ENCODE data around the gene KIF2A.

The KIF2A gene

GRCh38 chr5:62271870-62272269 is 34.1 kb upstream of the KIF2A start:
- intact Hi-C loops (cut with DNase I; ENCODE audit: low total_unique reads): no loop called here
- Histone ChIP-seq H3K27me3 (no peaks in the 10 kb centered on the region), H3K9me3 (no peaks in the 10 kb centered on the region), H3K36me3 (no peaks in the 10 kb centered on the region), H3K4me1 (no peaks in the 10 kb centered on the region), H3K27ac (no peak overlapping the region), H3K4me3 (no peak overlapping the region)
- no peak for TF ChIP-seq CTCF (IDR thresholded peaks at IDR 0.05)
- DNase-seq: no peak

- Histone ChIP-seq H3K36me3 (no peaks in the 10 kb centered on the region), H3K27me3 (no peaks in the 10 kb centered on the region), H3K4me3 (no peak overlapping the region), H3K27ac (no peak overlapping the region), H3K4me1 (no peaks in the 10 kb centered on the region), H3K9me3 (no peaks in the 10 kb centered on the region)
- TF ChIP-seq CTCF (IDR thresholded peaks at IDR 0.05): no peak
- no peak for DNase-seq
- intact Hi-C loops (cut with DNase I; ENCODE audit: low total_unique reads): no loop called here
These were observed 32.3 kb upstream of the KIF2A start for GRCh38 chr5:62273687-62274086.

GRCh38 chr5:62275581-62275980 is 30.4 kb upstream of the KIF2A start:
- intact Hi-C loops (cut with DNase I; ENCODE audit: low total_unique reads): no loop called here
- no peak overlapping the region for H3K4me3 ChIP-seq
- no peak overlapping the region for H3K27ac ChIP-seq
- H3K36me3 ChIP-seq: no peaks in the 10 kb centered on the region
- H3K4me1 ChIP-seq: no peaks in the 10 kb centered on the region
- DNase-seq: no peak
- no peaks in the 10 kb centered on the region for H3K9me3 ChIP-seq
- H3K27me3 ChIP-seq: no peaks in the 10 kb centered on the region
- TF ChIP-seq CTCF (IDR thresholded peaks at IDR 0.05): no peak

GRCh38 chr5:62281411-62281810 is 24.6 kb upstream of the KIF2A start:
- Histone ChIP-seq H3K4me3 (no peak overlapping the region), H3K4me1 (no peaks in the 10 kb centered on the region), H3K27me3 (no peaks in the 10 kb centered on the region), H3K36me3 (no peaks in the 10 kb centered on the region), H3K27ac (no peak overlapping the region), H3K9me3 (no peaks in the 10 kb centered on the region)
- no peak for DNase-seq
- no peak for TF ChIP-seq CTCF (IDR thresholded peaks at IDR 0.05)
- intact Hi-C loops (cut with DNase I; ENCODE audit: low total_unique reads): no loop called here

GRCh38 chr5:62282064-62282463 is 23.9 kb upstream of the KIF2A start:
- Histone ChIP-seq H3K9me3 (no peaks in the 10 kb centered on the region), H3K4me1 (no peaks in the 10 kb centered on the region), H3K36me3 (no peaks in the 10 kb centered on the region), H3K4me3 (no peak overlapping the region), H3K27ac (no peak overlapping the region), H3K27me3 (no peaks in the 10 kb centered on the region)
- DNase-seq: no peak
- no peak for TF ChIP-seq CTCF (IDR thresholded peaks at IDR 0.05)
- intact Hi-C loops (cut with DNase I; ENCODE audit: low total_unique reads): no loop called here

GRCh38 chr5:62283005-62283404 is 23.0 kb upstream of the KIF2A start:
- Histone ChIP-seq H3K4me3 (no peak overlapping the region), H3K9me3 (no peaks in the 10 kb centered on the region), H3K27me3 (no peaks in the 10 kb centered on the region), H3K27ac (no peak overlapping the region), H3K4me1 (no peaks in the 10 kb centered on the region), H3K36me3 (no peaks in the 10 kb centered on the region)
- no peak for DNase-seq
- TF ChIP-seq CTCF (IDR thresholded peaks at IDR 0.05): no peak
- intact Hi-C loops (cut with DNase I; ENCODE audit: low total_unique reads): no loop called here
